ENCODE measurements around the gene IVD.

IVD gene

DNA sequence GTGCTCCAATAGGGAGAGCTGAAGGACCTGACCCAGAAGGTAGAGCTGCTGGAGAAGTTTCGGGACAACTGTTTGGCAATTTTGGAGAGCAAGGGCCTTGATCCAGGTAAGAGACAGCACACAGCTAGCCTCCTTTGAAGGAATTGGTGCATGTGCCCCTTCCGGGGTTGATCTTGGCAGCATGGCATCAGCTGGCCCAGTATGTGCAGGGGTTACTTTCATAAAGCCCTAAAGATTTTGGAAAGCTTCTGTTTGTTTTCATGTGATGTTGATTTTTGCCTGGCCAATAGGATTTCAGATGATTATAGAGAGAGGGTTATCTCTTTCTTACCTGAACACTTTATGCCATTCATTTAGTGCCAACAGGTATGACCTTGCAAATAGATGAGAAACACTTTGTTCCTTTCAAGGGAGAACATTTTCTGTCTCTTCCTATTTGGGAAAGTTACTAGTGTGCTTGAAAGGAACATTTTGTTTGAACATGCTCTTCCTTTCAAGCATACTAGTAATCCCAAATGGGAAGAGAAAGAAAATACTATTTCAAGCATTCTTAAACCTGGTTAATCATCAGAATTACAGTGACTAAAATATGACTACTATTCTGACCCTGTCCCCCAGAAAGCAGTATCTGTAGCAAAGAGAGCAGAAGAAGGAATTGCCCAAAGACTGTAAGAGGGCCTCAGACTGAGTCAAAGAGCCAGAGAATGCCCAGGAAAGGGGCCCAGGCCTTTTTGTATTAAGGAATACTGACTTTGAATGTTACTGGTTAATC, 15.6 kb upstream of the IVD start:
- TF ChIP-seq ARNTL (CRISPR knock-in tag; IDR thresholded peaks at IDR 0.05; ENCODE audit: borderline replicate concordance, low read depth) (no peak), CSDC2 (CRISPR knock-in tag; IDR thresholded peaks at IDR 0.05) (no peak), ZNF8 (CRISPR knock-in tag; IDR thresholded peaks at IDR 0.05) (no peak), ZNF70 (CRISPR knock-in tag; IDR thresholded peaks at IDR 0.05) (no peak), RARB (CRISPR knock-in tag; IDR thresholded peaks at IDR 0.05) (no peak), OSR1 (CRISPR knock-in tag; IDR thresholded peaks at IDR 0.05) (no peak), SNAI2 (CRISPR knock-in tag; IDR thresholded peaks at IDR 0.05) (no peak), ZC3H10 (CRISPR knock-in tag; IDR thresholded peaks at IDR 0.05) (no peak), TCF4 (CRISPR knock-in tag; IDR thresholded peaks at IDR 0.05; ENCODE audit: borderline replicate concordance) (no peak), ZFP30 (CRISPR knock-in tag; IDR thresholded peaks at IDR 0.05) (no peak), PPARA (CRISPR knock-in tag; IDR thresholded peaks at IDR 0.05; ENCODE audit: borderline replicate concordance) (no peak), GLIS3 (CRISPR knock-in tag; IDR thresholded peaks at IDR 0.05) (no peak), TOX (CRISPR knock-in tag; IDR thresholded peaks at IDR 0.05; ENCODE audit: borderline replicate concordance) (no peak), ISL1 (CRISPR knock-in tag; IDR thresholded peaks at IDR 0.05) (no peak)
- TF ChIP-seq, protein P1, sequence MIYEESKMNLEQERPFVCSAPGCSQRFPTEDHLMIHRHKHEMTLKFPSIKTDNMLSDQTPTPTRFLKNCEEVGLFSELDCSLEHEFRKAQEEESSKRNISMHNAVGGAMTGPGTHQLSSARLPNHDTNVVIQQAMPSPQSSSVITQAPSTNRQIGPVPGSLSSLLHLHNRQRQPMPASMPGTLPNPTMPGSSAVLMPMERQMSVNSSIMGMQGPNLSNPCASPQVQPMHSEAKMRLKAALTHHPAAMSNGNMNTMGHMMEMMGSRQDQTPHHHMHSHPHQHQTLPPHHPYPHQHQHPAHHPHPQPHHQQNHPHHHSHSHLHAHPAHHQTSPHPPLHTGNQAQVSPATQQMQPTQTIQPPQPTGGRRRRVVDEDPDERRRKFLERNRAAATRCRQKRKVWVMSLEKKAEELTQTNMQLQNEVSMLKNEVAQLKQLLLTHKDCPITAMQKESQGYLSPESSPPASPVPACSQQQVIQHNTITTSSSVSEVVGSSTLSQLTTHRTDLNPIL (CRISPR knock-in tag; IDR thresholded peaks at IDR 0.05; ENCODE audit: low read depth): no peak
- TF ChIP-seq, protein P2, sequence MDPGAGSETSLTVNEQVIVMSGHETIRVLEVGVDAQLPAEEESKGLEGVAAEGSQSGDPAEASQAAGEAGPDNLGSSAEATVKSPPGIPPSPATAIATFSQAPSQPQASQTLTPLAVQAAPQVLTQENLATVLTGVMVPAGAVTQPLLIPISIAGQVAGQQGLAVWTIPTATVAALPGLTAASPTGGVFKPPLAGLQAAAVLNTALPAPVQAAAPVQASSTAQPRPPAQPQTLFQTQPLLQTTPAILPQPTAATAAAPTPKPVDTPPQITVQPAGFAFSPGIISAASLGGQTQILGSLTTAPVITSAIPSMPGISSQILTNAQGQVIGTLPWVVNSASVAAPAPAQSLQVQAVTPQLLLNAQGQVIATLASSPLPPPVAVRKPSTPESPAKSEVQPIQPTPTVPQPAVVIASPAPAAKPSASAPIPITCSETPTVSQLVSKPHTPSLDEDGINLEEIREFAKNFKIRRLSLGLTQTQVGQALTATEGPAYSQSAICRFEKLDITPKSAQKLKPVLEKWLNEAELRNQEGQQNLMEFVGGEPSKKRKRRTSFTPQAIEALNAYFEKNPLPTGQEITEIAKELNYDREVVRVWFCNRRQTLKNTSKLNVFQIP (CRISPR knock-in tag; IDR thresholded peaks at IDR 0.05; ENCODE audit: borderline replicate concordance, low read depth): no peak
- no peak for ATAC-seq

DNA sequence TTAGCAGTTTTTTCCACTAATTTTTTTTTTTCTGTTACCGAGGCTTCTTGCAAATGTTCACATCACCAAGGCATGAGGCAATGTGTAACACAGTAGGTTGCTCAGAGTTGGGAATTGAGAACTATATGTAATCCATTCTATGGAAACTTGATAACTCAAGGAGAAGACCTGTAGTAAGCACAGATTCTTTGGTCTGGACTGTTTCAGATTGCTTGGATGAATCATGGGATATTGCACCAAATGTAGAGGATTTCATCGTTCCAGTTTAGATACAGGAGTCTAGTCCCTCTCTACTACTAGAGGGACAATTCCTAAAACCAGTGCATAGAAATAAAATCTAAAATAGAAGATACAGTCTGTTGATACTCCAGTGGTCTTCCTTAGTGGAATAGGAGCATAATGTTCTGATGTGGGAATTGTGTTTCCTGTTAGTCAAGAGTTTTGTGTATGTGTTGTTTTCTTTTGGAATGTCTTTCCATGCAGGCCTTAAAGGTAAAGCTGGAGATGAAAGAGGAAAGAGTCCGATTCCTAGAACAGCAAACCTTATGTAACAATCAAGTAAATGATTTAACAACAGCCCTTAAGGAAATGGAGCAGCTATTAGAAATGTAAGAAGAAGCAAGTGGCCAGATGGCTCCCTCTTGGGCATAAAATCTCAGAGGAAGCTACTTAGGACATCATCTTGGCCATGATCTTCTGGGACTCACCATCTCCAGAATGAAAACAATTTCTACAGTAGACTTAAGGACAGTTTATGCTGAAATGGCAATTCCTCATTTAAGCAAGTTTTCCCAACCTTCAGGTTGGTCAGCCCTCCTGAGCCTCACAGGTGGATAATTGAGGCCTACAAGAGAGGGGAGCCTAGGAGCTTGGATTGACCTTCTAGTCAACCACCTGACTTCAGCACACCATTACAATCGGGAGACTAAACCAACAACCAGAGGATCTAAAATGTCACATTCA, 12.3 kb upstream of the IVD start:
- ATAC-seq: no peak
- no peak for TF ChIP-seq ZC3H10 (CRISPR knock-in tag; IDR thresholded peaks at IDR 0.05)
- no peak for TF ChIP-seq ZNF565 (CRISPR knock-in tag; conservative IDR thresholded peaks at IDR 0.05; ENCODE audit: low read depth)
- TF ChIP-seq TCF4 (CRISPR knock-in tag; IDR thresholded peaks at IDR 0.05; ENCODE audit: borderline replicate concordance): no peak
- TF ChIP-seq TOX (CRISPR knock-in tag; IDR thresholded peaks at IDR 0.05; ENCODE audit: borderline replicate concordance): no peak
- TF ChIP-seq PPARA (CRISPR knock-in tag; IDR thresholded peaks at IDR 0.05; ENCODE audit: borderline replicate concordance): no peak
- no peak for TF ChIP-seq ZNF70 (CRISPR knock-in tag; IDR thresholded peaks at IDR 0.05)
- no peak for TF ChIP-seq ISL1 (CRISPR knock-in tag; IDR thresholded peaks at IDR 0.05)
- TF ChIP-seq RARB (CRISPR knock-in tag; IDR thresholded peaks at IDR 0.05): no peak
- TF ChIP-seq, protein P3, sequence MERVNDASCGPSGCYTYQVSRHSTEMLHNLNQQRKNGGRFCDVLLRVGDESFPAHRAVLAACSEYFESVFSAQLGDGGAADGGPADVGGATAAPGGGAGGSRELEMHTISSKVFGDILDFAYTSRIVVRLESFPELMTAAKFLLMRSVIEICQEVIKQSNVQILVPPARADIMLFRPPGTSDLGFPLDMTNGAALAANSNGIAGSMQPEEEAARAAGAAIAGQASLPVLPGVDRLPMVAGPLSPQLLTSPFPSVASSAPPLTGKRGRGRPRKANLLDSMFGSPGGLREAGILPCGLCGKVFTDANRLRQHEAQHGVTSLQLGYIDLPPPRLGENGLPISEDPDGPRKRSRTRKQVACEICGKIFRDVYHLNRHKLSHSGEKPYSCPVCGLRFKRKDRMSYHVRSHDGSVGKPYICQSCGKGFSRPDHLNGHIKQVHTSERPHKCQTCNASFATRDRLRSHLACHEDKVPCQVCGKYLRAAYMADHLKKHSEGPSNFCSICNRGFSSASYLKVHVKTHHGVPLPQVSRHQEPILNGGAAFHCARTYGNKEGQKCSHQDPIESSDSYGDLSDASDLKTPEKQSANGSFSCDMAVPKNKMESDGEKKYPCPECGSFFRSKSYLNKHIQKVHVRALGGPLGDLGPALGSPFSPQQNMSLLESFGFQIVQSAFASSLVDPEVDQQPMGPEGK (CRISPR knock-in tag; IDR thresholded peaks at IDR 0.05; ENCODE audit: borderline replicate concordance): no peak
- TF ChIP-seq, protein P4, sequence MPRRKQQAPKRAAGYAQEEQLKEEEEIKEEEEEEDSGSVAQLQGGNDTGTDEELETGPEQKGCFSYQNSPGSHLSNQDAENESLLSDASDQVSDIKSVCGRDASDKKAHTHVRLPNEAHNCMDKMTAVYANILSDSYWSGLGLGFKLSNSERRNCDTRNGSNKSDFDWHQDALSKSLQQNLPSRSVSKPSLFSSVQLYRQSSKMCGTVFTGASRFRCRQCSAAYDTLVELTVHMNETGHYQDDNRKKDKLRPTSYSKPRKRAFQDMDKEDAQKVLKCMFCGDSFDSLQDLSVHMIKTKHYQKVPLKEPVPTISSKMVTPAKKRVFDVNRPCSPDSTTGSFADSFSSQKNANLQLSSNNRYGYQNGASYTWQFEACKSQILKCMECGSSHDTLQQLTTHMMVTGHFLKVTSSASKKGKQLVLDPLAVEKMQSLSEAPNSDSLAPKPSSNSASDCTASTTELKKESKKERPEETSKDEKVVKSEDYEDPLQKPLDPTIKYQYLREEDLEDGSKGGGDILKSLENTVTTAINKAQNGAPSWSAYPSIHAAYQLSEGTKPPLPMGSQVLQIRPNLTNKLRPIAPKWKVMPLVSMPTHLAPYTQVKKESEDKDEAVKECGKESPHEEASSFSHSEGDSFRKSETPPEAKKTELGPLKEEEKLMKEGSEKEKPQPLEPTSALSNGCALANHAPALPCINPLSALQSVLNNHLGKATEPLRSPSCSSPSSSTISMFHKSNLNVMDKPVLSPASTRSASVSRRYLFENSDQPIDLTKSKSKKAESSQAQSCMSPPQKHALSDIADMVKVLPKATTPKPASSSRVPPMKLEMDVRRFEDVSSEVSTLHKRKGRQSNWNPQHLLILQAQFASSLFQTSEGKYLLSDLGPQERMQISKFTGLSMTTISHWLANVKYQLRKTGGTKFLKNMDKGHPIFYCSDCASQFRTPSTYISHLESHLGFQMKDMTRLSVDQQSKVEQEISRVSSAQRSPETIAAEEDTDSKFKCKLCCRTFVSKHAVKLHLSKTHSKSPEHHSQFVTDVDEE (CRISPR knock-in tag; IDR thresholded peaks at IDR 0.05): no peak
- TF ChIP-seq ZFP30 (CRISPR knock-in tag; IDR thresholded peaks at IDR 0.05): no peak
- TF ChIP-seq CSDC2 (CRISPR knock-in tag; IDR thresholded peaks at IDR 0.05): no peak
